ENCODE data around the gene EIF1. TPM values are rescaled to one million over a fixed set of nuclear protein-coding genes. Genes with fewer than 3 reads are reported as not detected.
"Not testable (repeated sequence)": the region's sequence is repeated elsewhere in the genome, so short reads cannot be mapped to it uniquely, and the experiment has no call there.

EIF1 gene
- total RNA-seq, 4 donors from 2014 or later, result 211 to 299 (median 249) TPM

- WGBS, 2 donors, result 0 to 1% methylated on average over 30 to 39 of the region's 39 CpGs
- H3K4me3 ChIP-seq (ENCODE audit: low read depth, poor library complexity, severe bottlenecking), result peak overlapping the region; percentile 27
- no peak for TF ChIP-seq POLR2A (IDR thresholded peaks at IDR 0.05)
- peak in 1 of 3 donors; percentile 52 for TF ChIP-seq CTCF (IDR thresholded peaks at IDR 0.05)
- intact Hi-C loops (cut with DNase I; ENCODE audit: low total_unique reads), result loop anchor here (5.0 kb wide), 1 partner anchor 858 kb away; no protein-coding TSS in a partner anchor
- peak; percentile 78 to 97 for DNase-seq (ENCODE audit: low spot score in 2 of 2)
Measured at GRCh38 chr17:41665566-41666236, 23.0 kb upstream of the EIF1 start.

GRCh38 chr17:41666237-41666641, 22.4 kb upstream of the EIF1 start:
- intact Hi-C loops (cut with DNase I; ENCODE audit: low total_unique reads), result loop anchor here (5.0 kb wide), 1 partner anchor 859 kb away; no protein-coding TSS in a partner anchor
- no peak for DNase-seq (ENCODE audit: low spot score in 2 of 2)
- WGBS, 2 donors, result 6 to 7% methylated on average over 10 to 11 of the region's 11 CpGs
- H3K4me3 ChIP-seq (ENCODE audit: low read depth, poor library complexity, severe bottlenecking), result no peak overlapping the region
- TF ChIP-seq CTCF (IDR thresholded peaks at IDR 0.05) (no peak), POLR2A (IDR thresholded peaks at IDR 0.05) (no peak)

- 0 to 2% methylated on average over 9 to 23 of the region's 23 CpGs for WGBS, 2 donors
- H3K4me3 ChIP-seq (ENCODE audit: low read depth, poor library complexity, severe bottlenecking), result no peak overlapping the region
- TF ChIP-seq CTCF (IDR thresholded peaks at IDR 0.05) (peak in 1 of 3 donors; percentile 88), POLR2A (IDR thresholded peaks at IDR 0.05) (no peak)
- intact Hi-C loops (cut with DNase I; ENCODE audit: low total_unique reads), result loop anchor here (5.0 kb wide), 1 partner anchor 859 kb away; no protein-coding TSS in a partner anchor
- DNase-seq (ENCODE audit: low spot score in 2 of 2), result peak; percentile 80 to 98
Measured at GRCh38 chr17:41666708-41667279, 21.9 kb upstream of the EIF1 start.

- H3K4me3 ChIP-seq (ENCODE audit: low read depth, poor library complexity, severe bottlenecking), result no peak overlapping the region
- 48 to 50% methylated on average over 20 to 23 of the region's 23 CpGs for WGBS, 2 donors
- intact Hi-C loops (cut with DNase I; ENCODE audit: low total_unique reads), result loop anchor here (5.0 kb wide), 1 partner anchor 860 kb away; no protein-coding TSS in a partner anchor
- TF ChIP-seq CTCF (IDR thresholded peaks at IDR 0.05), result no peak
- TF ChIP-seq POLR2A (IDR thresholded peaks at IDR 0.05), result no peak
- no peak for DNase-seq (ENCODE audit: low spot score in 2 of 2)
Measured at GRCh38 chr17:41667280-41668041, 21.2 kb upstream of the EIF1 start.

GRCh38 chr17:41672153-41672552, 16.5 kb upstream of the EIF1 start:
- H3K4me3 ChIP-seq (ENCODE audit: low read depth, poor library complexity, severe bottlenecking), result no peak overlapping the region
- intact Hi-C loops (cut with DNase I; ENCODE audit: low total_unique reads), result no loop called here
- DNase-seq (ENCODE audit: low spot score in 2 of 2), result no peak
- TF ChIP-seq CTCF (IDR thresholded peaks at IDR 0.05), result no peak
- no peak for TF ChIP-seq POLR2A (IDR thresholded peaks at IDR 0.05)
- WGBS, 2 donors, result 82 to 85% methylated on average over 7 of the region's 7 CpGs

- H3K4me3 ChIP-seq (ENCODE audit: low read depth, poor library complexity, severe bottlenecking); intact Hi-C loops (cut with DNase I; ENCODE audit: low total_unique reads); DNase-seq (ENCODE audit: low spot score in 2 of 2): not testable (repeated sequence)
- WGBS, 2 donors, result 65 to 74% methylated on average over 7 of the region's 7 CpGs
Measured at GRCh38 chr17:41675157-41676057, 13.3 kb upstream of the EIF1 start.

Measured in lower leg skin (tissue), 4 donors.